Activated T-helper 1 cell treated with anti-CD3 and anti-CD28 coated beads, Interleukin-12 subunit alpha, Interleukin-12 subunit beta, Interleukin-2, Interleukin-4 antibody, amounts not matched to agents 30 ng/mL and 10 ng/mL and 1 ng/mL, durations not matched to agents 14 hours and 24 hours and 36 hours (primary cell): ENCODE measurements around the gene OR10C1. TPM values are rescaled to one million over a fixed set of nuclear protein-coding genes. Genes with fewer than 3 reads are reported as not detected.

Experiments
- DNase-seq: peaks from one replicate; pipeline ENCODE4 v3.0.0; 2021; ENCODE audit warnings: low spot score
- H3K27ac Mint-ChIP-seq: one replicate; pipeline ENCODE4 v1.8.0; 2021; ENCODE audit warnings: mild to moderate bottlenecking, mixed read lengths
- H3K27me3 Mint-ChIP-seq: one replicate; pipeline ENCODE4 v1.8.0; 2022; ENCODE audit warnings: mild to moderate bottlenecking, moderate library complexity, mixed read lengths; ENCODE audit not compliant: insufficient read depth
- H3K36me3 Mint-ChIP-seq: one replicate; pipeline ENCODE4 v1.8.0; 2021; ENCODE audit warnings: low read depth, mixed read lengths
- H3K4me1 Mint-ChIP-seq: one replicate; pipeline ENCODE4 v1.8.0; 2021; ENCODE audit warnings: low read depth, mixed read lengths
- H3K4me3 Mint-ChIP-seq: one replicate; pipeline ENCODE4 v1.8.0; 2021; ENCODE audit warnings: mild to moderate bottlenecking, moderate library complexity, mixed read lengths
- H3K9me3 Mint-ChIP-seq: one replicate; pipeline ENCODE4 v1.8.0; 2021; ENCODE audit warnings: mixed read lengths
- intact Hi-C: fragments of 100-400 bp; cut with micrococcal nuclease; formaldehyde crosslinking; loops from one replicate; pipeline ENCODE4 v1.15.1; 2024
- total RNA-seq: library from RNA; stranded (reverse); gene quantifications from 2 replicates; pipeline ENCODE4 v1.2.3, GENCODE V29; 2022

The OR10C1 gene
- total RNA-seq, 1 donor from 2014 or later = not detected

DNA sequence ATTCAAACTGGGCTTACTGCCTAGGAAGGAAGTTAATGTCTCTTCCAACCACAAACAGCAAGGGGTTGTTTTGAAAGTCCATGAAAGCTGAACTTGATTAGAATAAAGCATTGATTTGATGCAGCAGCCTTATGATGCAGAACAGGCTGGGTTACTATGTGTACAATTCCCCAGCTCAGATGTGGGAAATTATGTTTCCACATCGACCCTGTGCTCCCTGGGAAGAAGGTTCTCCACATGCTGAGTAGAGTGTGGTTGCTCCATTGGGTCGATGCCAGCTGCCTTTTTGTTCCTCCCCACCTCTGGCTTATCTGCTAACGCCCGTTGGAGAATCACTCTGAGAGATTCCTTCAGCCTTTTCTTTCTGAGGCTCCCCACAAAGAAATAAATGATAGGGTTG lies 47.5 kb downstream of the OR10C1 start:
- Mint-ChIP-seq H3K36me3 (no peaks in the 10 kb centered on the region), H3K9me3 (no peaks in the 10 kb centered on the region), H3K4me1 (no peaks in the 10 kb centered on the region), H3K27me3 (peaks cover 8% of the 10 kb centered on the region), H3K4me3 (no peak overlapping the region), H3K27ac (no peak overlapping the region)
- intact Hi-C loops = no loop called here
- DNase-seq = no peak

DNA sequence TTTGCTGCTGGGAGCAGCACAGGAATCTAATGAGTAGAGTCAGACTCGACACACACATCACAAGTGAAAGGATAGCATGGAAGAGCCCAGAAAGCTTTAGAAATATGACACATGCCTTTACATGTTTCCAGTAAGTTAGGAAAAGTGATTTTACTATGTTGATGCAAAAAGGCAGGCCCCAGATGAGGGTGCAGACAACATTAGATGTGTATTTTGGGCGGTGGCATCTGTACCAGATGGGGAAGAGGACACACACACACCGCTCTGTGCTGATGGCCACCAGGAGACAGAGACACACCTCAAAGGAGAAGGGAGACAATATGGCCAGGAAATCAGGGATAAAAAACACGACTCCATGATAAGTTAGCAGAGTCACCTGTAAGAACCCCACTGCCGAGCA lies 48.0 kb downstream of the OR10C1 start:
- no peak overlapping the region for H3K27ac Mint-ChIP-seq
- intact Hi-C loops = no loop called here
- H3K9me3 Mint-ChIP-seq = no peaks in the 10 kb centered on the region
- H3K27me3 Mint-ChIP-seq = peaks cover 8% of the 10 kb centered on the region
- no peaks in the 10 kb centered on the region for H3K36me3 Mint-ChIP-seq
- no peak overlapping the region for H3K4me3 Mint-ChIP-seq
- DNase-seq = no peak
- H3K4me1 Mint-ChIP-seq = no peaks in the 10 kb centered on the region

DNA sequence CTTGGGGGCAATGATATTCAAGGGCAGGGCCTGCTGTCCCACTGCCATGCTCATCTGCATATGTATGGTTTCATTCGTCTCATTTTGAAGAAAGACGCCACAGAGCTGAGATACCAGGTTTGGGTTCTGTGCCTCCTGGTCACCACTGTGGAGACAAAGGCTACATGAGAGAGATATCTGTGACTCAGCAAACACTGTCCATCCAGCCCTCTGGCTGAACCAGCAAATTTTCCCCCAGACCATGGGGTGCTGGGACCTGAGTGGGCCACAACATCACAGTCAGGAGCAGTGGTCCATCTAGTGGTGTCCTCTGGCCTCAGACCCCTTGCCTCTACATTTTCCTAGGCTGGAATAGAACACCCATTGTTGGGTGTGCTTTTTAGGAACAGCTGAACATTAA lies 48.6 kb downstream of the OR10C1 start, which contains the start of gene MAS1L:
TSS of gene MAS1L (minus strand) at position 297 of the 400 bp plus-strand sequence. CDS start at position 243, 54 bp downstream.
- no peak within 1 kb of the TSS for H3K27ac Mint-ChIP-seq
- H3K36me3 Mint-ChIP-seq = no peaks in the 10 kb centered on the region
- H3K4me1 Mint-ChIP-seq = no peaks in the 10 kb centered on the region
- no peaks in the 10 kb centered on the region for H3K9me3 Mint-ChIP-seq
- H3K27me3 Mint-ChIP-seq = peaks cover 8% of the 10 kb centered on the region
- no peak within 1 kb of the TSS for H3K4me3 Mint-ChIP-seq
- no peak for DNase-seq
- intact Hi-C loops = no loop called here

DNA sequence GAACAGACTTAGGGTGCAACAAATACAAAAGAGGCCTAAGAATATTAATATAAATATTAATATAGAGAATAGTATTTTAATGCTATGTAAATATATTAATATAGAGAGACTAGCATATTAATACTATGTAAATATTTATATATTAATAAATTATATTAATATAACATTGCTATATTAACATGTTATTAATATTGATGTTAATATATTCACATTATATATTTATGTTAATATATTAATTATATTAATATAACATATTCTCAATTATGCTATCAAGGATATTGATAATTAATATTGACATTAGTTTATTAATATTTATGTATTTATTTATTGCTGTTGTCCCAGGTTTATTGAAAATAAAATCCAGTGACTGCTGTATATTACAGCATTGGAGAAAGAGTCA lies 49.8 kb downstream of the OR10C1 start:
- peaks cover 5% of the 10 kb centered on the region for H3K27me3 Mint-ChIP-seq
- no peaks in the 10 kb centered on the region for H3K4me1 Mint-ChIP-seq
- H3K4me3 Mint-ChIP-seq = no peak overlapping the region
- H3K9me3 Mint-ChIP-seq = no peaks in the 10 kb centered on the region
- DNase-seq = no peak
- no peaks in the 10 kb centered on the region for H3K36me3 Mint-ChIP-seq
- no peak overlapping the region for H3K27ac Mint-ChIP-seq
- intact Hi-C loops = no loop called here

DNA sequence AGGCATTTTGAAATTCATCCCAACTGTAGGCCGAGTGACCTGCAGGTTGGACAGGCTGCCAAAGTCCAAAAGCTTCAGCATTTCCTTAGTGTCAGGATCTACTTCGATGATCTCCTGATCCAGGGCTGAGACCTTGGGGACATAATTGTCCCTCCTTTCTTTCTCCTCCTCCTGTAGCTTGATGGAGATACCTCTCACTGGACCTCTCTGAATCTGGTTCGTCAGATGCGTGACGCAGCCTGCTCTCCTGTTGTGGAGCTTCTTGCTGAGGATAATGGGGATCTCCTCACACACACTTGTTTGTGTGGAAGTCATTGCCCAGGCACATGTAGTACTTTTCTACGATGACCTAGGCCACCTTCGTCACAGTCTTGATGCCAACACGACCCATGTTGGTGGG lies 50.2 kb downstream of the OR10C1 start:
- Mint-ChIP-seq H3K4me3 (no peak overlapping the region), H3K9me3 (no peaks in the 10 kb centered on the region), H3K27me3 (peaks cover 5% of the 10 kb centered on the region), H3K4me1 (no peaks in the 10 kb centered on the region), H3K27ac (no peak overlapping the region), H3K36me3 (no peaks in the 10 kb centered on the region)
- intact Hi-C loops = no loop called here
- DNase-seq = no peak

DNA sequence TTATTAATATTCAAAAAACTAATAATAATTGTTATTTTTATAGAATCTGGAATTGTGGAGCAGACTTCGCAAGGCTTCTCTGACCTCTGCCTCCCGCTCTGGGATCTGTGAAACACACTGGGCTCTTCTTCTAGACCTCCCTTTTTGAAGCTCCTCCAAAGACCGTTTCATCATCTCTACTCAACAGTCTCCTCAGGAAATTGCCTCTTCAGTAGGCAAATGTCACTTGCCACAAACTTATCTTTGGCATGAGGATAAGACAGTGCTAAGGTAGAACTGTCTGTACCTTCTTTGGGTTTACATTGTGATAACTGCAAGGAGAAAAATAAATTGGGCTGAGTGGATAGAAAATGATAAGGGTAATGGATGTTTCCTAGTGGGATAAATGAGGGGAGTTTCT lies 50.9 kb downstream of the OR10C1 start:
- Mint-ChIP-seq H3K4me1 (no peaks in the 10 kb centered on the region), H3K27me3 (peaks cover 5% of the 10 kb centered on the region), H3K36me3 (no peaks in the 10 kb centered on the region), H3K9me3 (no peaks in the 10 kb centered on the region), H3K4me3 (no peak overlapping the region), H3K27ac (no peak overlapping the region)
- intact Hi-C loops = no loop called here
- no peak for DNase-seq

DNA sequence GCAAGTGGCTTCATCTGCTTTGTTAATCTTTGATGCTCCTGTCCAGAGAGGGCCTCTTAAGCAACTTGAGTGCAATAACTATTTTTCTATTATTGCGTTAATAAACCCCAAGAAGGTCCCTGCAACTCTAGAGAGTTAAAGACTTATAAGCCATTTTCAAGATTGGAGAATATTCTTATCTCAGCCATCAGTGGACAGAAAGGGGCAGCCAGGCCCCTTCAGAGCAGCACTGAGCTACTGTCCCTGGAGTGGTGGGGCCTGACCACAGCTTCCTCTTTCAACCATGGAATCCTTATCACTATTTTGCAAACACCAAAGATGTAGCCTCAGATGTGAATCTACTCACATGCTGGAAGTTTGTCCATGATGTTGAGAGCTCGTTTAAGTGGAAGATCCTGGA lies 51.4 kb downstream of the OR10C1 start:
- peaks cover 5% of the 10 kb centered on the region for H3K27me3 Mint-ChIP-seq
- DNase-seq = no peak
- no peak overlapping the region for H3K27ac Mint-ChIP-seq
- no peak overlapping the region for H3K4me3 Mint-ChIP-seq
- no peaks in the 10 kb centered on the region for H3K36me3 Mint-ChIP-seq
- intact Hi-C loops = no loop called here
- no peaks in the 10 kb centered on the region for H3K4me1 Mint-ChIP-seq
- H3K9me3 Mint-ChIP-seq = no peaks in the 10 kb centered on the region

Other genes with a start within 250 kb of the OR10C1 start
- not detected in 2 replicates for gene OR14J1, start 137.6 kb upstream of the OR10C1 start, total RNA-seq
- gene OR5V1, start 70.4 kb upstream of the OR10C1 start, total RNA-seq = not detected in 2 replicates
- not detected in 2 replicates for gene OR12D3, start 64.0 kb upstream of the OR10C1 start, total RNA-seq
- gene OR12D2, start 43.7 kb upstream of the OR10C1 start, total RNA-seq = not detected in 2 replicates
- not detected in 2 replicates for gene OR12D1, start 24.4 kb upstream of the OR10C1 start, total RNA-seq
- not detected in 2 replicates for gene OR11A1, start 17.8 kb downstream of the OR10C1 start, total RNA-seq
- not detected in 2 replicates for gene OR2H1, start 17.8 kb downstream of the OR10C1 start, total RNA-seq
- gene MAS1L, start 48.6 kb downstream of the OR10C1 start, total RNA-seq = not detected in 2 replicates
- 0.59 and 0.93 TPM in 2 replicates for gene UBD, start 120.4 kb downstream of the OR10C1 start, total RNA-seq
- gene OR2H2, start 145.8 kb downstream of the OR10C1 start, total RNA-seq = not detected in 2 replicates
- gene GABBR1, start 193.9 kb downstream of the OR10C1 start, total RNA-seq = 19.8 and 22.6 TPM in 2 replicates
- gene MOG, start 217.8 kb downstream of the OR10C1 start, total RNA-seq = not detected in 2 replicates
- 2.4 and 2.7 TPM in 2 replicates for gene ZFP57, start 241.8 kb downstream of the OR10C1 start, total RNA-seq